ENCODE measurements around the gene PCDHB3. TPM values are rescaled to one million over a fixed set of nuclear protein-coding genes. Genes with fewer than 3 reads are reported as not detected.
"Not testable (repeated sequence)": the region's sequence is repeated elsewhere in the genome, so short reads cannot be mapped to it uniquely, and the experiment has no call there.

PCDHB3 gene
- 2.6 TPM for polyA plus RNA-seq (ENCODE audit: insufficient read length)

GRCh38 chr5:141100243-141100805 lies at the start of gene PCDHB3:
Gene PCDHB3, plus strand, starts transcription at chr5:141100473. Its CDS starts 177 bp downstream, at chr5:141100650.
- DNase-seq: no peak

- no peak for DNase-seq
Observed at GRCh38 chr5:141050622-141051520, 49.4 kb upstream of the PCDHB3 start, which contains the start of gene PCDHB1. Gene PCDHB1, plus strand, starts transcription at chr5:141051374. Its CDS starts 97 bp downstream, at chr5:141051471.

DNA sequence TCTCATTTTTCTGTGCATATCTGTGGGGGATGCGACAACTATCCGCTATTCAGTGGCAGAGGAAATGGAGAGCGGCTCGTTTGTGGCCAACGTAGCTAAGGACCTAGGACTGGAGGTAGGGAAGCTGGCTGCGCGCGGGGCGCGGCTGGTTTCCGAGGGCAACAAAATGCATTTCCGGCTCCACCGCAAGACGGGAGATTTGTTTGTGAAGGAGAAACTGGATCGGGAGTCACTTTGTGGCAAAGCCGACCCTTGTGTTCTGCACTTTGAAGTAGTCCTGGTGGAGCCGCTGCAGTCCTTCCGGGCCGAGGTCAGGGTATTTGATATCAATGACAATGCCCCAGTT lies 48.8 kb upstream of the PCDHB3 start:
- DNase-seq: no peak

DNA sequence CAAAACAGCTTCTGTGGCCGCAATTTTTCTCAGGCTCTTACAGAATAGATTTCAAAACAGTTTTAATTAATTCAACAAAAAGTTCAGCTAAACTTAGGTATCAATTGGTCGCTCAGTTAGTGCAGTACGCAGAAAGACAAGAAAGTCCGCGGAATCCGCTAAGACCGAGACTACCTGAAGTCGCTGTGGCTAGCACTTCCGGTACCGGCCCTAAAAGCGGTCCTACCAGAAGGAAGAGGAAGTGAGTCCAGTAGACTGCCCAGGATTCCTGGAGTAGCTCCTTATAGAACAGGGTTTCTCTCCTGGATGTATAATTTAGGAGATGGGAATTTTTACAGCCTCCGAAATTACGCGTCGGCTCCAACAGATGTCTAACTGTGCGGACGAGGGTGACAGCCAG lies 22.4 kb upstream of the PCDHB3 start:
- no peak for DNase-seq

DNA sequence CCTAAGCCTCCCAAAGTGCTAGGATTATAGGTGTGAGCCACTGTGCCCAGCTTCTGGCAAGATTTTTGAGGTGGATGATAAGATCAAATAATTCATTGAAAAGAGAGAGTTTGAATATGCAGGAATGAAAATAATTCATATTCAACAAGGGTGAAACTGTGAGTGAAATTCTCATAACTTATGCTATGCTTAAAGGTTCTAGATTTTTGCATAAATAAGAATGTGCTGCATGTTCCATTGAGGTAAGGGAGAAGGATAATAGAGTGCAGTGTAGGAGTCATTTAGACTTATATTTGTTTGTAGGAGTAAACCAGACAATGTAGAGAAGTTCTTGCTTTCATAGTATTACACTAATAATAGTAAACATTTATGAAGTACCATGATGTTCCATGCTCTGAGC lies 18.0 kb upstream of the PCDHB3 start:
- DNase-seq: no peak

DNA sequence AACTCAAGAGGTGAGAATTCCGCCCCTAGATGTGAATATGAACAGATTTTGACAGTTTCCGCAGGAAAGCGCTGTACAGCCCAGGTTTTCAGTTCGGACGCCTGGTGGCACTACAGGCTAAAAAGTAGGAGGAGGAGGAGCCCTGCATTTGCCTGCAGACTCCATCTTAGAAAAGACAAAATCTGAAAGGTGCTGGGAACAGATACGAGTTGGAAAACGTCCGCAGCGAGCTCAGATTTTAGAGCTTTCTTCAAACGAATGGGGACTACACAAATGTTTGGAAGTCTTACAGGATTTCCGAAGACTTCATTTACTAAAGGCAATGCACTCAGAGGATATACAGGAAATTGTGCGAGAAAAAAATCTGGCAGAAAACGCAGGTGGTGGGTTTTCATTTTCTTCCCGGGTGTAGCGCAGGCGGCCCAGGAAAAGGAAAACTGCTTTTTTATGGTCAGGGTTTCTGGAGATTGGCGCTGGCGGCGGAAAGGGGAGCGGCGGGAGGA lies 15.7 kb upstream of the PCDHB3 start:
- no peak for DNase-seq

- no peak for DNase-seq
Observed at GRCh38 chr5:141094481-141095262, 5.6 kb upstream of the PCDHB3 start, which contains the start of gene PCDHB2. Gene PCDHB2, plus strand, starts transcription at chr5:141094615. Its CDS starts 176 bp downstream, at chr5:141094791.

DNA sequence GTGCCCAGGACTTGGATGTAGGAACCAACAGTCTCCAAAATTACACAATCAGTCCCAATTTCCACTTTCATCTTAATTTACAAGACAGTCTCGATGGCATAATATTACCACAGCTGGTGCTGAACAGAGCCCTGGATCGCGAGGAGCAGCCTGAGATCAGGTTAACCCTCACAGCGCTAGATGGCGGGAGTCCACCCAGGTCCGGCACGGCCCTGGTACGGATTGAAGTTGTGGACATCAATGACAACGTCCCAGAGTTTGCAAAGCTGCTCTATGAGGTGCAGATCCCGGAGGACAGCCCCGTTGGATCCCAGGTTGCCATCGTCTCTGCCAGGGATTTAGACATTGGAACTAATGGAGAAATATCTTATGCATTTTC lies 5.0 kb upstream of the PCDHB3 start:
- DNase-seq: no peak

GRCh38 chr5:141096181-141096580 lies 4.1 kb upstream of the PCDHB3 start:
- not testable (repeated sequence) for DNase-seq

DNA sequence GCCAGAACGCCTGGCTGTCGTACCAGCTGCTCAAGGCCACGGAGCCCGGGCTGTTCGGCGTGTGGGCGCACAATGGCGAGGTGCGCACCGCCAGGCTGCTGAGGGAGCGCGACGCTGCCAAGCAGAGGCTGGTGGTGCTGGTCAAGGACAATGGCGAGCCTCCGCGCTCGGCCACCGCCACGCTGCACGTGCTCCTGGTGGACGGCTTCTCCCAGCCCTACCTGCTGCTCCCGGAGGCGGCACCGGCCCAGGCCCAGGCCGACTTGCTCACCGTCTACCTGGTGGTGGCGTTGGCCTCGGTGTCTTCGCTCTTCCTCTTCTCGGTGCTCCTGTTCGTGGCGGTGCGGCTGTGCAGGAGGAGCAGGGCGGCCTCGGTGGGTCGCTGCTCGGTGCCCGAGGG lies 3.7 kb upstream of the PCDHB3 start:
- not testable (repeated sequence) for DNase-seq

GRCh38 chr5:141101059-141101458 lies 786 bp downstream of the PCDHB3 start:
- no peak for DNase-seq

DNA sequence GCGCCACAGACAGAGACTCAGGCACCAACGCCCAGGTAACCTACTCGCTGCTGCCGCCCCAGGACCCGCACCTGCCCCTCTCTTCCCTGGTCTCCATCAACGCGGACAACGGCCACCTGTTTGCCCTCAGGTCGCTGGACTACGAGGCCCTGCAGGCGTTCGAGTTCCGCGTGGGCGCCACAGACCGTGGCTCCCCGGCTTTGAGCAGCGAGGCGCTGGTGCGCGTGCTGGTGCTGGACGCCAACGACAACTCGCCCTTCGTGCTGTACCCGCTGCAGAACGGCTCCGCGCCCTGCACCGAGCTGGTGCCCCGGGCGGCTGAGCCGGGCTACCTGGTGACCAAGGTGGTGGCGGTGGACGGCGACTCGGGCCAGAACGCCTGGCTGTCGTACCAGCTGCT lies 1.8 kb downstream of the PCDHB3 start:
- DNase-seq: not testable (repeated sequence)

GRCh38 chr5:141102471-141102870 lies 2.2 kb downstream of the PCDHB3 start:
- not testable (repeated sequence) for DNase-seq

- no peak for DNase-seq
Observed at GRCh38 chr5:141105350-141105749, 5.1 kb downstream of the PCDHB3 start.

- no peak for DNase-seq
Observed at GRCh38 chr5:141119250-141119649, 19.0 kb downstream of the PCDHB3 start.

GRCh38 chr5:141121563-141121962 lies 21.3 kb downstream of the PCDHB3 start, which contains the start of gene PCDHB4:
Gene PCDHB4, plus strand, starts transcription at chr5:141121818. Its CDS starts 181 bp downstream, at chr5:141121999.
- no peak for DNase-seq

DNA sequence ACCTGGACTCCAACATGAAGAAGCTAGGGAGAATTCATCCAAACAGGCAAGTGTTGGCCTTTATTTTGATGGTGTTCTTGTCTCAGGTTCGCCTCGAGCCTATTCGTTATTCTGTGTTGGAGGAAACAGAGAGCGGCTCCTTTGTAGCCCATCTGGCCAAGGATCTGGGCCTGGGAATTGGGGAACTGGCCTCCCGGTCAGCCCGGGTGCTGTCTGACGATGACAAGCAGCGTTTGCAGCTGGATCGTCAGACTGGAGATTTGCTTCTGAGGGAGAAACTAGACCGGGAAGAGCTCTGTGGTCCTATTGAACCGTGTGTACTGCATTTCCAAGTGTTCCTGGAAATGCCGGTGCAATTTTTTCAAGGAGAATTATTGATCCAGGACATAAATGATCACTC lies 21.7 kb downstream of the PCDHB3 start:
- no peak for DNase-seq

DNA sequence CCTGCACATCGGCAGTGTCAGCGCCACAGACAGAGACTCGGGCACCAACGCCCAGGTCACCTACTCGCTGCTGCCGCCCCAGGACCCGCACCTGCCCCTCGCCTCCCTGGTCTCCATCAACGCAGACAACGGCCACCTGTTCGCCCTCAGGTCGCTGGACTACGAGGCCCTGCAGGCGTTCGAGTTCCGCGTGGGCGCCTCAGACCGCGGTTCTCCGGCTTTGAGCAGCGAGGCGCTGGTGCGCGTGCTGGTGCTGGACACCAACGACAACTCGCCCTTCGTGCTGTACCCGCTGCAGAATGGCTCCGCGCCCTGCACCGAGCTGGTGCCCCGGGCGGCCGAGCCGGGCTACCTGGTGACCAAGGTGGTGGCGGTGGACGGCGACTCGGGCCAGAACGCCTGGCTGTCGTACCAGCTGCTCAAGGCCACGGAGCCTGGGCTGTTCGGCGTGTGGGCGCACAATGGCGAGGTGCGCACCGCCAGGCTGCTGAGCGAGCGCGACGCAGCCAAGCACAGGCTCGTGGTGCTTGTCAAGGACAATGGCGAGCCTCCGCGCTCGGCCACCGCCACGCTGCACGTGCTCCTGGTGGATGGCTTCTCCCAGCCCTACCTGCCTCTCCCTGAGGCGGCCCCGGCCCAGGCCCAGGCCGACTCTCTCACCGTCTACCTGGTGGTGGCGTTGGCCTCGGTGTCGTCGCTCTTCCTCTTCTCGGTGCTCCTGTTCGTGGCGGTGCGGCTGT lies 23.3 kb downstream of the PCDHB3 start:
- DNase-seq: not testable (repeated sequence)

DNA sequence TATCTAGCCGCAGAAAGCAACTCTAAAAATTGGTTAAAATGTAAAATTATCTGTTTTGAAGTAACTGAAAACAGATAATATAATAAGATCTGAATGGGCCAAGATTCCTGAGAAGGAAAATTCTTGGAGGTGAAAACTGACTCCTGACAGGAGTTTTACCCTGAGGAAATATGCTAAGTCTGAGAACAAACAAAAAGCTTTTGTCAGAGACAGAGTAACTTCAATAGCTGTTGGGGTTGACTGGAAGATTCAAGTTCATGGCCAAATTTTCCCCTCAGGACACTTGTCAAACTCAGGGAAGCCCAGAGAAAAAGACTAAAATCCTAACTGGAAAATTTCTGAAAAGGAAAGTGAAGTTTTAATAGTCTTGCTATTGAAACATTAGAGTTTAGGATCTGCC lies 27.0 kb downstream of the PCDHB3 start:
- DNase-seq: no peak

DNA sequence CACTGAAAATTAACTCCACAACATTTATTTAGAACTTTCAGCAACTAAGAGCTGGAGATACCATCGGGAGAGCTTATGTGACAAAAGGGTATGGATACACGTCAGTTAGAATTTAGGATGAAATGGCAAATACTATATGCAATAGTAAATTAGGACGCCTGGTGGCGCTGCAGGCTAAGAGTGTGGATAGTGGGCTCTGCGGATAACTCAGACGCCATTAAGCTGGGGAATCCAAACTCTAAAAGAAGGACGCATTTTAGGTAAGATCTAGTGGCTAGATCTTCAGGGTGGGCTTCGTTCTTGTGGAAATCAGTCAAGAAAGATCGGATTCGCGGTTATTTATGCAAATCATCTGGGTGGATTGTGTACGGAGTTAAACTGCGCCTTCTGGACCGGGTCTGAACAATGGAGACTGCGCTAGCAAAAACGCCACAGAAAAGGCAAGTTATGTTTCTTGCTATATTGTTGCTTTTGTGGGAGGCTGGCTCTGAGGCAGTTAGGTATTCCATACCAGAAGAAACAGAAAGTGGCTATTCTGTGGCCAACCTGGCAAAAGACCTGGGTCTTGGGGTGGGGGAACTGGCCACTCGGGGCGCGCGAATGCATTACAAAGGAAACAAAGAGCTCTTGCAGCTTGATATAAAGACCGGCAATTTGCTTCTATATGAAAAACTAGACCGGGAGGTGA lies 34.9 kb downstream of the PCDHB3 start, which contains the start of gene PCDHB5:
TSS of gene PCDHB5 (plus strand) at position 177 of the 688 bp plus-strand sequence. CDS start at position 406, 229 bp downstream.
- DNase-seq: no peak

DNA sequence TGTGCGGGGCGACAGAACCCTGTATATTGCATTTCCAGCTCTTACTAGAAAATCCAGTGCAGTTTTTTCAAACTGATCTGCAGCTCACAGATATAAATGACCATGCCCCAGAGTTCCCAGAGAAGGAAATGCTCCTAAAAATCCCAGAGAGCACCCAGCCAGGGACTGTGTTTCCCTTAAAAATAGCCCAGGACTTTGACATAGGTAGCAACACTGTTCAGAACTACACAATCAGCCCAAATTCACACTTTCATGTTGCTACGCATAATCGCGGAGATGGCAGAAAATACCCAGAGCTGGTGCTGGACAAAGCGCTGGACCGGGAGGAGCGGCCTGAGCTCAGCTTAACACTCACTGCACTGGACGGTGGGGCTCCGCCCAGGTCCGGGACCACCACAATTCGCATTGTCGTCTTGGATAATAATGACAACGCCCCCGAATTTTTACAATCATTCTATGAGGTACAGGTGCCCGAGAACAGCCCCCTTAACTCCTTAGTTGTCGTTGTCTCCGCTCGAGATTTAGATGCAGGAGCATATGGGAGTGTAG lies 35.5 kb downstream of the PCDHB3 start:
- DNase-seq: no peak

All from hindlimb muscle (tissue), 1 donor.